Measurements from ENCODE around the gene PEX5L.

- TF ChIP-seq POLR2A (IDR thresholded peaks at IDR 0.05; ENCODE audit: low read length) (no peak), GATA1 (IDR thresholded peaks at IDR 0.05; ENCODE audit: low read depth, low read length) (no peak)
Observed at GRCh38 chr3:180073561-180073960, 36.8 kb upstream of the PEX5L start.
